ENCODE measurements around the gene BOK.

BOK gene

DNA sequence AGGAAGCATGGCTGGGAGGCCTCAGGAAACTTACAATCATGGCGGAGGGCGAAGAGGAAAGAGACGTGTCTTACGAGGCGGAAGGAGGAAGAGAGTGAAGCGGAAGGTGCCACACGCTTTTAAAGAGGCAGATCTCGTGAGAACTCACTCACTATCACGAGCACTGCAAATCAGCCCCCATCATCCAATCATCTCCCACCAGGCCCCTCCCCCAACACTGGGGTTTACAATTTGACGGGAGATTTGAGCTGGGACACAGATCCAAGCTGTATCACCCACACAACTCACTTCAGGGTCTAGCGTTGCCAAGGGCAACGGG lies 5.1 kb upstream of the BOK start:
- no peak for DNase-seq (ENCODE audit: low read depth)
- no peak overlapping the region for H3K4me3 ChIP-seq (replicated peaks; ENCODE audit: low read depth, low read length)
- TF ChIP-seq, protein P1, sequence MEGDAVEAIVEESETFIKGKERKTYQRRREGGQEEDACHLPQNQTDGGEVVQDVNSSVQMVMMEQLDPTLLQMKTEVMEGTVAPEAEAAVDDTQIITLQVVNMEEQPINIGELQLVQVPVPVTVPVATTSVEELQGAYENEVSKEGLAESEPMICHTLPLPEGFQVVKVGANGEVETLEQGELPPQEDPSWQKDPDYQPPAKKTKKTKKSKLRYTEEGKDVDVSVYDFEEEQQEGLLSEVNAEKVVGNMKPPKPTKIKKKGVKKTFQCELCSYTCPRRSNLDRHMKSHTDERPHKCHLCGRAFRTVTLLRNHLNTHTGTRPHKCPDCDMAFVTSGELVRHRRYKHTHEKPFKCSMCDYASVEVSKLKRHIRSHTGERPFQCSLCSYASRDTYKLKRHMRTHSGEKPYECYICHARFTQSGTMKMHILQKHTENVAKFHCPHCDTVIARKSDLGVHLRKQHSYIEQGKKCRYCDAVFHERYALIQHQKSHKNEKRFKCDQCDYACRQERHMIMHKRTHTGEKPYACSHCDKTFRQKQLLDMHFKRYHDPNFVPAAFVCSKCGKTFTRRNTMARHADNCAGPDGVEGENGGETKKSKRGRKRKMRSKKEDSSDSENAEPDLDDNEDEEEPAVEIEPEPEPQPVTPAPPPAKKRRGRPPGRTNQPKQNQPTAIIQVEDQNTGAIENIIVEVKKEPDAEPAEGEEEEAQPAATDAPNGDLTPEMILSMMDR (IDR thresholded peaks at IDR 0.05; ENCODE audit: low read length, missing control alignments), result no peak

DNA sequence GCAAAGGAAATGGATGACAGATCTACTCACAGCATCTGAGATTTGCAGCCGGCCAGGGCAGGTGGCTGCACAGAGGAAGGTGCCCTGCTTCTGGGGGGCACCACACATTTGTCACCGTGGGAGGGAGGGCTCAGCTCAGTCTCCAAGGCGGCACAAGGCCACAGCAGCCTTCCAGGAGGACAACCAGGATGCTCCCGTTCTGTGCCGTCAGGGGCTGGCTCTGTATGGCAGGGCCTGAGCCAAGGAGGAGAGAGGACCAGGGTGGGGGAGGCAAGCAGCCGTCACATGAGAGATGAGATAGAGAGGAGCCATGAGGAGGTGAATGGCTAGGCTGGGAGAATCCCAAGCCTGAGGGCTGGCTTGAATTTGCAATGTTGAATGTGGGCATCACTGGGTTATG lies 4.6 kb upstream of the BOK start:
- TF ChIP-seq, protein P1 (IDR thresholded peaks at IDR 0.05; ENCODE audit: low read length, missing control alignments), result no peak
- H3K4me3 ChIP-seq (replicated peaks; ENCODE audit: low read depth, low read length), result no peak overlapping the region
- no peak for DNase-seq (ENCODE audit: low read depth)

DNA sequence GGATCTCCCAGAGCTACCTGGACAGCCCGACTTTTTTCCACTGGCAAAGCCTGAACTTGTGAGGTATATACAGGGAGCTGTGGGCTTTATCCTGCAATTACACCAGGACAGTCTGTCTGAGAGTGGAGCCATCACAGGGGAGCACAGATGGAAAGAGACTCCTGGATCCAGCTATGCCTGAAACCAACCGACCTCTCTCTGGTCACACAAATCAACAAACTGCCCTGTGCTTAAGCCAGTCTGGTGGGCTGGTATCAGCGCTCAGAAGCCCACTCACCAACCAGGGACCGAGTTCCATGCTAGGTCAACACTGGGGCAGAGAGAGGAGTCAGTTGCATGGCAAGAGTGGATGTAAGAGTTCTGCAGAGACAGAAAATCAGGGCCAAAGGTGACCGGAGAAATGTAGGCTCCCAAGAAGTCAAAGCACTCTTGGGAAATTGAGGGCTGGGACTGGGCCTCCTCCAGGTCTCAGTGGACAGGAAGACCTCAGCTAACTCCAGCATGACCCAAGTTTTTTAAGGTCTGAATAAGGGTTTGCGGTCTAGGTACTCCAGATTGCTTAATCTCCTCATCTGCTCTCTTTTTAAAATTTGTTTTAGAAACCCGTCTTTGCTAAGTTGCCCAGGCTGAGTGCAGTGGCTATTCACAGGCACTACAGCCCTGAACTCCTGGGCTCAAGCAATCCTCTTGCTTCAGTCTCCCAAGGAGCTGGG lies 3.8 kb upstream of the BOK start:
- no peak overlapping the region for H3K4me3 ChIP-seq (replicated peaks; ENCODE audit: low read depth, low read length)
- TF ChIP-seq, protein P1 (IDR thresholded peaks at IDR 0.05; ENCODE audit: low read length, missing control alignments), result no peak
- no peak for DNase-seq (ENCODE audit: low read depth)

DNA sequence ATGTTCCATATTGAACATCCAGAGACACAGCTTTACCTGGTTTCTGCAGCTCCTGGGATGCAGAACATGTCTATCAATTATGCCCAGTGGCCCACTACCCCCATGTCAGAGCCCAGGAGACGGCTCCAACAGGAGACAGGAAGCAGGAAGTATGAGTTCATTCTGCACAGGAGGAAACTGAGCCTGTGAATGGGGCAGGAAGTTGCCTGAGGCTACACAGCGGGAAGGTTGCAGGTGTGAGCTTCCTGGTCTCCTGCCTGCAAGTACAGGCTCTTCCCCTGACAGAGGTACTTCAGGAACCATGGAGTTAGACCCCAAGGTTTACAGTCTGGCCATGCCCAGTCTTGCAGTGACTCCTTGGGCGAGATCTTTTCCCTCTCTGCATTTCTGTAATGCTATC lies 2.8 kb upstream of the BOK start:
- no peak overlapping the region for H3K4me3 ChIP-seq (replicated peaks; ENCODE audit: low read depth, low read length)
- TF ChIP-seq, protein P1 (IDR thresholded peaks at IDR 0.05; ENCODE audit: low read length, missing control alignments), result no peak
- DNase-seq (ENCODE audit: low read depth), result no peak

DNA sequence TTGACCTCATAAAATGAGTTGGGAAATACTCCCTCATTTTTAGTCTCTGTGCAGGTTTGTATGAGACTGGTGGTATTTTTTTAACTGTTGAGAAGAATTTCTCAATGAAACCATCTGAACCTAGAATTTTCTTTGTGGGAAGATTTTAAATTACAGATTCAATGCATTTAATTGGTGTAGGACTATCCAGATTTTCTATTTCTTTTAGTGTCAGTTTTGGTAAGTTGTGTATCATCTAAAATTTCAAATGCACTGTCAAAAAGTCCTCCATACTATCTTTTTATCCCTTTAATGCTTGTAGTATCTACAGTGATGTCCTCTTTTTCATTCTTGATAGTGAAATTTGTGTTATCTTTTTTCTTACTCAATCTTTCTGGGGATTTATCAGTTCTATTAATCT lies 1.8 kb upstream of the BOK start:
- TF ChIP-seq, protein P1 (IDR thresholded peaks at IDR 0.05; ENCODE audit: low read length, missing control alignments), result no peak
- H3K4me3 ChIP-seq (replicated peaks; ENCODE audit: low read depth, low read length), result no peak overlapping the region
- no peak for DNase-seq (ENCODE audit: low read depth)

DNA sequence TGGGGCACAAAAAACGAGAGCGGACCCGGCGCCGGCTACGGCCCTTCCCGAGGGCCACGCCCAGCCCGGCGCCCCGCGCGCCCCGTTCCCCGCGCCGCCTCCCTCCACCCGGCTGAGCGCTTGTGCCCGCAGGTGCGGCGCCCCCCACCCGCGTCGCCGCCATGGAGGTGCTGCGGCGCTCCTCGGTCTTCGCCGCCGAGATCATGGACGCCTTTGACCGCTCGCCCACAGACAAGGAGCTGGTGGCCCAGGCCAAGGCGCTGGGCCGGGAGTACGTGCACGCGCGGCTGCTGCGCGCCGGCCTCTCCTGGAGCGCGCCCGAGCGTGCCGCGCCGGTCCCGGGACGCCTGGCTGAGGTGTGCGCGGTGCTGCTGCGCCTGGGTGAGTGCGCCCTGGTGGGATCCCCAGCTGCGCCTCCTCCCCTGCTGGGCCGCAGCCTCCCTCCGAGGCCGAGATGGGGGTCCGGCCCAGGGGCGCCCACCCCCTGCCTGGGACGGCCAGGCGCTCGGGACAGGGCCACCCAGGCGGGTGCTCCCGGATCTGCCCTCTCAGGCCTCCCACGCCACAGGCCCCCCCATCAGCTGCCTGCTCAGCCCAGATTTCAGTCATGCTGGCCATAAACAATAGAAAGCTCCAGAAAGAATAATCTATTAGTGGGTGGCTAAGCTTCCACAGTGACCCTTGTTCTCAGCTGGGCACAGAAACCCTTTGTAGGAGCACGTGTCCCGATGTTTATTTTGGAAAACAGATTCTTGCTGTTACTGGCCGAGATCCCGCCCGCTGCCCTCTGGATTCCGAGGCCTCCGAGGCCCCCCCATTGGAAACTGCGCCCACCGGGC lies 997 bp downstream of the BOK start:
- peak; percentile 59 for DNase-seq (ENCODE audit: low read depth)
- TF ChIP-seq, protein P1 (IDR thresholded peaks at IDR 0.05; ENCODE audit: low read length, missing control alignments), result no peak
- peak overlapping the region; percentile 65 for H3K4me3 ChIP-seq (replicated peaks; ENCODE audit: low read depth, low read length)
